Measurements from ENCODE around the gene WWOX.

WWOX gene

GRCh38 chr16:78292086-78292843 lies 192.8 kb downstream of the WWOX start:
- Histone ChIP-seq H3K9ac (ENCODE audit: low read length) (no peak overlapping the region), H3K27ac (ENCODE audit: low read length) (no peak overlapping the region), H2AFZ (ENCODE audit: low read length) (no peak overlapping the region), H3K4me2 (ENCODE audit: low read depth, low read length) (no peak overlapping the region), H3K9me2 (replicated peaks; ENCODE audit: insufficient read depth, low read length) (no peaks in the 10 kb centered on the region), H3K9me3 (replicated peaks; ENCODE audit: insufficient read depth, low read length) (no peaks in the 10 kb centered on the region), H3K4me1 (ENCODE audit: low read length) (no peaks in the 10 kb centered on the region), H3K79me2 (ENCODE audit: low read length) (no peaks in the 10 kb centered on the region), H4K20me1 (ENCODE audit: insufficient read depth, low read length) (no peaks in the 10 kb centered on the region), H3K36me3 (replicated peaks; ENCODE audit: insufficient read depth, low read length) (no peaks in the 10 kb centered on the region), H3F3A (ENCODE audit: insufficient read depth, low read length) (no peaks in the 10 kb centered on the region), H3K27me3 (replicated peaks; ENCODE audit: insufficient read depth, low read length) (no peaks in the 10 kb centered on the region), H3K4me3 (ENCODE audit: low read length) (no peak overlapping the region)
- no peak for DNase-seq
- TF ChIP-seq EZH2phosphoT487 (IDR thresholded peaks at IDR 0.05; ENCODE audit: low read length) (no peak), CTCF (IDR thresholded peaks at IDR 0.05; ENCODE audit: low read length) (no peak), EZH2 (optimal IDR thresholded peaks at IDR 0.05; ENCODE audit: low read depth, low read length) (no peak)

GRCh38 chr16:78292844-78293380 lies 193.5 kb downstream of the WWOX start:
- H3K4me3 ChIP-seq (ENCODE audit: low read length), result no peak overlapping the region
- no peak overlapping the region for H3K4me2 ChIP-seq (ENCODE audit: low read depth, low read length)
- TF ChIP-seq EZH2 (optimal IDR thresholded peaks at IDR 0.05; ENCODE audit: low read depth, low read length), result no peak

GRCh38 chr16:78294538-78295225 lies 195.2 kb downstream of the WWOX start:
- H4K20me1 ChIP-seq (ENCODE audit: insufficient read depth, low read length), result no peaks in the 10 kb centered on the region

More at GRCh38 chr16:78292844-78293380, 193.5 kb downstream of the WWOX start:
- no peaks in the 10 kb centered on the region for H3K79me2 ChIP-seq (ENCODE audit: low read length)
- H3K9ac ChIP-seq (ENCODE audit: low read length), result no peak overlapping the region
- H3F3A ChIP-seq (ENCODE audit: insufficient read depth, low read length), result no peaks in the 10 kb centered on the region
- H3K9me2 ChIP-seq (replicated peaks; ENCODE audit: insufficient read depth, low read length), result no peaks in the 10 kb centered on the region
- no peak for DNase-seq
- H4K20me1 ChIP-seq (ENCODE audit: insufficient read depth, low read length), result no peaks in the 10 kb centered on the region
- H3K27me3 ChIP-seq (replicated peaks; ENCODE audit: insufficient read depth, low read length), result no peaks in the 10 kb centered on the region
- H3K36me3 ChIP-seq (replicated peaks; ENCODE audit: insufficient read depth, low read length), result no peaks in the 10 kb centered on the region
- H3K27ac ChIP-seq (ENCODE audit: low read length), result no peak overlapping the region
- H3K9me3 ChIP-seq (replicated peaks; ENCODE audit: insufficient read depth, low read length), result no peaks in the 10 kb centered on the region
- H3K4me1 ChIP-seq (ENCODE audit: low read length), result no peaks in the 10 kb centered on the region
- no peak overlapping the region for H2AFZ ChIP-seq (ENCODE audit: low read length)

More at GRCh38 chr16:78294538-78295225, 195.2 kb downstream of the WWOX start:
- H3K4me1 ChIP-seq (ENCODE audit: low read length), result no peaks in the 10 kb centered on the region
- H3K4me3 ChIP-seq (ENCODE audit: low read length), result no peak overlapping the region
- H3F3A ChIP-seq (ENCODE audit: insufficient read depth, low read length), result no peaks in the 10 kb centered on the region
- no peaks in the 10 kb centered on the region for H3K9me2 ChIP-seq (replicated peaks; ENCODE audit: insufficient read depth, low read length)
- TF ChIP-seq EZH2 (optimal IDR thresholded peaks at IDR 0.05; ENCODE audit: low read depth, low read length), result no peak
- TF ChIP-seq EZH2phosphoT487 (IDR thresholded peaks at IDR 0.05; ENCODE audit: low read length), result no peak
- no peak for TF ChIP-seq CTCF (IDR thresholded peaks at IDR 0.05; ENCODE audit: low read length)
- H3K9ac ChIP-seq (ENCODE audit: low read length), result no peak overlapping the region
- no peak overlapping the region for H2AFZ ChIP-seq (ENCODE audit: low read length)
- H3K9me3 ChIP-seq (replicated peaks; ENCODE audit: insufficient read depth, low read length), result no peaks in the 10 kb centered on the region
- DNase-seq, result no peak
- H3K27me3 ChIP-seq (replicated peaks; ENCODE audit: insufficient read depth, low read length), result no peaks in the 10 kb centered on the region
- no peak overlapping the region for H3K4me2 ChIP-seq (ENCODE audit: low read depth, low read length)
- H3K36me3 ChIP-seq (replicated peaks; ENCODE audit: insufficient read depth, low read length), result no peaks in the 10 kb centered on the region
- H3K79me2 ChIP-seq (ENCODE audit: low read length), result no peaks in the 10 kb centered on the region
- H3K27ac ChIP-seq (ENCODE audit: low read length), result no peak overlapping the region

All from MM.1S (cell line).